GM18499 (cell line): ENCODE results near the gene FDXACB1.

Experiments used
- ATAC-seq: cut with Tn5 transposase; IDR thresholded peaks from one replicate; pipeline ENCODE4 v1.9.1; 2021; ENCODE audit warnings: moderate number of reproducible peaks; ENCODE audit not compliant: insufficient read depth, unreplicated experiment

The FDXACB1 gene

DNA sequence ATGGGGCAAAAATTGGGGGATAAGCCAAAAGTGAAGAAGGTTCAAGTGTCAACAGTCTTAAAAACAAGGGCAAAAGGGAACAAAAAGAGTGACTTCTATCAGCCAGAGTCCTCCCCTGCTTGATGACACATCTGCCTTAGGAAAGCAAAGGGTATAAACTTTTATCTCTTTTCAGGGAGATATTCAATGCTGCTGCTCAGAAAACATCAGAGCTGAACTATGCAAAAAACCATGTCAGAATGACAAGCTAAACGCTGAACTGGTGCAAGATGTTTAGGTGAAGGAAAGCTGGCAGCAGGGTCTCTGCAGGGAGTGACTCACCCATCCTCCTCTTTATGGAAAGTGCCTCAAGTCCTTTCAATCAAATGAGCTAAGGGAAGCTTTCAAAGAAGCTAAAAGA lies 32.3 kb downstream of the FDXACB1 start:
- ATAC-seq: no peak

GRCh38 chr11:111846063-111846462 lies 32.9 kb downstream of the FDXACB1 start:
- ATAC-seq: no peak

DNA sequence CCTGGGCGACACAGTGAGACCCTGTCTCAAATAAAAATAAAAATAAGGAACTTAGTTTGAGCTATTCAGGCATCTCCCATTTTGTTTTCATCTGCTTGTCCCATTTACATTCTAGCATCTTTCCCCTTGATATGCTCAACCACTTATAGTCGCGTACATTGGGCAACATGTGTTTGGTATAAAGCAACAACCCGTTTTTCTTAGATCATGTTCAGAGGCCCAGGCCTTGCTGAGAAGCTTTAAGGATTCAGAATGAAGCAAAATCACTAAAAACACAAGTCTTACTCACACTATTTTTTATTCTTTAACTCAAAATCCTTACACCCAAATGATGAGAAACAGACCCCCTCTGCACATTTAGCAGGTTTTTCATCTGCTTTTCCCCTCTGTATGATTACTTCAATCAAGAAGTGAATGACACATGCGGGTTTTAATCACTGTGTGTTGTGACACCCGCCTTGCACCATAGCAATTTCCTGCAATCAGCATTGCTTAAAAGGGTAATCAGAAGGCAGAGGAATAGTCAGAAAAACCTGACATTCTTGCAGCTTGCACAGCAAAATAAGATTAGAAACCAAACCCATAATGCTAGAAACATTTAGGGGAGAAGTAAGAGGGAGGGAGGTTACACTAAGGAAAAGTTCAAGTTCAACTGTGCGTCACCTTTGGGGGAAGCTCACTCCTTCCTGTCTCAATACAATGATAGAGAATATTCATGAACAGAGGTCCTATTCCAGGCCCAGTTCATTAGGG lies 33.5 kb downstream of the FDXACB1 start:
- ATAC-seq: no peak

DNA sequence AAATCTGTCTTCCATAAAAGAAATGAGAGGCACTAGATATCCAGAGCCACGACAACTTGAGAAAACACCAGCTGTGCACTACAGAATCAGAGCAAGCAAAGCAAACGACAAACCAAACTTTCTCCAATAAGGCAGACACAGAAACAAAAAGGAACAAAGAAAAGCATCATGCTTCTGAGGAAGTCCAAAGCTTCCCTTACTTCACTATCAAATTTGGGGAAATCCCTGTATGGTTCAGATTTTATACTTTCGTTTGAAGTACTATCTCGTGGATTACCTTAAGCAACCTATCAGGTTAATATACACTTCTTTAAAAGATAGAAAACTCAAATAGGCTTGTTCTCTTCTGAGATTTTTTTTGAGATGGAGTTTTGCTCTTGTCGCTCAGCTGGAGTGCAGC lies 35.3 kb downstream of the FDXACB1 start:
- ATAC-seq: no peak

DNA sequence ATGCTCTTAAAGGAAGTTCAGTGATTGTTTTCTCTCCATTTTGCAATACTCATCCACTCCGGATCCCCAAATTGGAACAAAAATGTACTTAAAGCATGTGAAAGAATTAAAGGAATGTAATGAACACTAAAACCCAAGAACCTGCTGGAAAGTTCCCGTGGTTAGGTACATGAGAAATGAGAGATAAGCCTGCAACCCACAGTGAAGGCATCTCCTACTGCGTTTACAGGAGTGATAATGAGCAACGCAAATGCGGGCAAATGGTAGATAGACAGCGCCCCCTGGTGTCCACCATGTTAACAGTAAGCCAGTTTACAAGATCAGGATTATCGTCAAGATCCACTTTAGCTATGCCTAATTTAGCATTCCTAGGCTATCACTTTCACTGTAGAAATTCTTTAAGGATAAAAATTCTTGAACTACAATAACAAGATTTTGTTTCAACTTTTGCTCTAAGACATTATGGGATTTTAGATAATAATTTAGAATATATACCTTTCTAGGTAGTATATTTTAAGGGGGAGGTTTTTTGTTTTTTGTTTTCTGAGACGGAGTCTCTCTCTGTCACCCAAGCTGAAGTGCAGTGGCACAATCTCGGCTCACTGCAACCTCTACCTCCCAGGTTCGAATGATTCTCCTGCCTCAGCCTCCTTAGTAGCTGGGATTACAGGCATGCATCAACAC lies 37.5 kb downstream of the FDXACB1 start:
- ATAC-seq: no peak

DNA sequence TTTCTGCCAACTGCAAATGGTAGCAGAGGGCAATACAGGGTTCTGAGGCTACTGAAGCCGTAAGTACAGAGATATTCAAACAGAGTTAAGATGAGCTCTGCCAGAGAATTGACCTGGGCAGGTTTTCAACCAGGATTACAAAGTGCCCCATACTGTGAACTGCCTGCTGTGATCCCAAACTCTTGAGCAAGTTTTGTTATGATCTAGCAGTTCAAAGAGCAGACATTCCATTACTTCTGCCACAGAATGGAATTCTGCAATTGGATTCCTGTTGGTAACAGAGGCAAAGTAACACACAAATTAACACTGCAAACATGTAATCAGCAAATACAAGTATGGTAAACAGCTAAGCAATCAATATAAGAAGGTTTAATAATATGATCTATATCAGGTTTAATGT lies 38.8 kb downstream of the FDXACB1 start:
- no peak for ATAC-seq

- no peak for ATAC-seq
These were observed 40.9 kb downstream of the FDXACB1 start for GRCh38 chr11:111838054-111838453.

DNA sequence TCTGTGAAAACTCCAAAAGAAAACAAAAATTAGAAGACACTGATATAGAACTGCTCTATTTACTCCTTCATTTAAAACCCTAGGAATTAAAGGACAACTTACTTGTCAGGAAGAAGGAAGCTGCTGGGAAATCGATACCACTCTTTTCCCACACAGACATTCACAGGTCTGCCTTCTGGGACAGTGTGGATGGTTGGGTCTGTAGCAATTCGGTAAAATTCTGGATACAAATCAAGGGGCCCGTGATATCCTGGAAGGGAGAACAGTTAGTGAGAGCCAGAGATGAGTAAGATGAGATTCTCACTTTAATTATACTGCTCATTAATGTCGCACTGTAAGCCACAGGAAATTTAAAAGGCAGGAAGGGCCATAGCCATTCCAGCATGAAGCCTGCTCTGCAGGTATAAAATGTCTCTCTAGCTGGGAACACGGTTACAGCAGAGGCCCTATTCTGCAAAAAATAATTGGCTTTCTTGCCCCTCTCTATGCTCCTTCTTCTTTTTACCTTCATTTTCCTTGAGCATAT lies 41.5 kb downstream of the FDXACB1 start:
- no peak for ATAC-seq

GRCh38 chr11:111836721-111837120 lies 42.2 kb downstream of the FDXACB1 start:
- ATAC-seq: peak; percentile 65

DNA sequence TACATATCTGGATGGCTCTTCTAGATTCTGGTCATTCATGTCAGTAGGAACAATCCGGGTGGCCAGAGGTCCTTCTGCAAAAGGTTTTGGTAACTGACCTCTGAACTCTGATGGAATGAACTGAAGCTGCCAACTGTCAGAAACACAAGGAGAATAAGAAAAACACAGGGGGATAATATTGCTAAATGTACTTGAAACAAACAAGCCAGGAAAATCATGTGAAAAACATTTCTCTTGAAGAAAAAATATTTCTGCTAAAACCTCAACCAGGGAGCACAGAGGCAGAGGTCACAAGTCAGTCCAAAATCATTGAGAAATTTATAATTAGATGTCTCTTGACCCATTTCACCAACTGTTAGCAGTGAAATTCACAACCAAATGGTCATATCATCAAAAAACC lies 42.8 kb downstream of the FDXACB1 start:
- no peak for ATAC-seq

DNA sequence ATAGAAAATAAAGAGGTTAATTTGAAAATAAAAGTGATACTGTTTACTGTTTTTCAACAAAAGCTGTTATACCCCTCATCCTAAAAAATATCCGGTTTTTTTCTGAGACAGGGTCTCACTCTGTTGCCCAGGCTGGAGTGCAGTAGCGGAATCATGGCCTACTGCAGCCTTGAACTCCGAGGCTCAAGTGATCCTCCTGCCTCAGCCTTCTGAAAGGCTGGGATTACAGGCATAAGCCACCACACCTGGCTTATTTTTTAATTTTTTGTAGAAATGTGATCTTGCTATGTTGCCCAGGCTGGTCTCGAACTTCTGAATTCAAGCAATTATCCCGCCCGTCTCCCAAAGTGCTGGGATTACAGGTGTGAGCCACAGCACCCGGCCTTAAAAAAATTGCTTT lies 43.3 kb downstream of the FDXACB1 start:
- no peak for ATAC-seq

DNA sequence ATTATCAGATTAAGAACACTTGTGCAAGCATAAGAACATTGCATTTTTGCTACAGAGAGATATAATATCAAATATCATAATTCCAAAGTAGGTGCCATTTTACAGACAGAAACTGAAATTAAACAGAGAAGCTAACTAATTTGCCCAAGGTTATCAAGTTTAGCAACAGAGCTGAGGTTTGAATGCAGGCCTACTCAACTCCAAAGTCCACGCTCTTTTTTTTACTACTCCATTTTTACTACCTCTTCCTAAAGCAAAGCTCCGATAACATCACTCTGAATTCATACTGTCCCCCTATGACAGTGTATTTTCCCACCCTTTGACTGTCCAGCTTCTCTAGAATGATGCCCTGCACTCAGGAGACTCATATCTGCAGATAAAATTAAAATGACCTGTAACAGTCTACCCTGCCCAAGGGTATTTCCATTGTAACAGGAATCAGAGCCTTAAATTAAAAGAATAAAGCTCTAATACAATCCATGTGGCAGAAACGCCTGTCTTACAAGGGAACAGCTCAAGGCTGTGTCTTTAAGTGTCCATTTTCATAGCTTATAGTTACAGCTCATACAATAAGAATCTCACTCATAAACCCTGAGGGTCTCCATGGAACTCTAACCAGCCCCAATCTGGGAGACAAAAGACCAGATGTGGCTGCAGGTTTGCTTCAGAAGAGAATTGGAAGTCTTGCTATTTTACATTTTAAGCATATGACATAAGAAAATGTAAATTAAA lies 44.4 kb downstream of the FDXACB1 start:
- ATAC-seq: no peak

- no peak for ATAC-seq
These were observed 45.4 kb downstream of the FDXACB1 start for GRCh38 chr11:111833524-111833923.

DNA sequence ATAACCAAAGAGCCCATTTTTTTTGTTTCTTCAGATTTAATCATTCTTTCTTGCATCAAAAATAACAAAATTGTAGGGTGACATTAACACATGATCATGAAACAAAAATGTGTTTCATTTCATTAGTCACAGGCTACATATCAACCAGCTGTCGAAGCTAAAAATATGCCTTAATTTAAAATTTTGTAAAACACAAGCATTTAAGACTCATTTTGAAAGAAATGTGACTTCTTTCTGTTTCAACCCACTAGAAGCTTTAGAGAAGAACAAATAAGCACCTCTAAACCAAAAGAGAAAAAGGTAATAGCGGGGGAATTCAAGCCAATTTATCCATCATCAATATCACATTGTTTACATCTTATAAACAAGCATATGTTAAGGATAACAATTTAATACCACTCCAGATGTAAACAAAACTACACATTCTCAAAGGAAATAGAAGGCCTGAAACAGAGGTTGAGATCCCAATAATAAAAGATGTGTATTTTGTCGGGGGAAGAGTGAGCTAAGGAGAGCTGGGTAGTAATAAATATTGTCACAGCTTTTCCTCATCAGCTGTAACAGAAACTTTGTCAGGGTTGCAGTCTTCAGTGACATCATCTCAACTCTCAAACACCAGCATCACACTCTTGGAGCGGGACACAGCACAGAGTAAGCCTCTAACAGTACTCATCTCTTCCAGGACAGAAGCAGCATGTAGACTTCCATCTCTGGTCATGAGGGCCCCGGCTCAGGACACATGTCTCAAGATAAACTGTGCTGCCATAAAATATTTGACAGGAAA lies 49.6 kb downstream of the FDXACB1 start:
- no peak for ATAC-seq

GRCh38 chr11:111826322-111826950 lies 52.5 kb downstream of the FDXACB1 start:
- no peak for ATAC-seq
